Measurements from ENCODE around the gene RHOA. TPM values are rescaled to one million over a fixed set of nuclear protein-coding genes. Genes with fewer than 3 reads are reported as not detected.

RHOA gene
- total RNA-seq, 4 donors from 2014 or later: 380 to 521 (median 480) TPM

- intact Hi-C loops (cut with DNase I): no loop called here
- Histone ChIP-seq H3K27me3 (no peaks in the 10 kb centered on the region), H3K27ac (replicated peaks in 1 of 4) (no peak overlapping the region), H3K9me3 (no peaks in the 10 kb centered on the region), H3K4me1 (peaks cover 14 to 87% (median 74%) of the 10 kb centered on the region in 4 donors), H3K4me3 (no peak overlapping the region), H3K36me3 (no peaks in the 10 kb centered on the region)
- WGBS: 73% methylated on average over 5 of the region's 5 CpGs
- no peak for DNase-seq (ENCODE audit: extremely low spot score)
- TF ChIP-seq POLR2AphosphoS5 (IDR thresholded peaks at IDR 0.05) (no peak), POLR2A (IDR thresholded peaks at IDR 0.05; ENCODE audit: low read depth) (no peak), EP300 (IDR thresholded peaks at IDR 0.05) (no peak)
- TF ChIP-seq, protein P1, sequence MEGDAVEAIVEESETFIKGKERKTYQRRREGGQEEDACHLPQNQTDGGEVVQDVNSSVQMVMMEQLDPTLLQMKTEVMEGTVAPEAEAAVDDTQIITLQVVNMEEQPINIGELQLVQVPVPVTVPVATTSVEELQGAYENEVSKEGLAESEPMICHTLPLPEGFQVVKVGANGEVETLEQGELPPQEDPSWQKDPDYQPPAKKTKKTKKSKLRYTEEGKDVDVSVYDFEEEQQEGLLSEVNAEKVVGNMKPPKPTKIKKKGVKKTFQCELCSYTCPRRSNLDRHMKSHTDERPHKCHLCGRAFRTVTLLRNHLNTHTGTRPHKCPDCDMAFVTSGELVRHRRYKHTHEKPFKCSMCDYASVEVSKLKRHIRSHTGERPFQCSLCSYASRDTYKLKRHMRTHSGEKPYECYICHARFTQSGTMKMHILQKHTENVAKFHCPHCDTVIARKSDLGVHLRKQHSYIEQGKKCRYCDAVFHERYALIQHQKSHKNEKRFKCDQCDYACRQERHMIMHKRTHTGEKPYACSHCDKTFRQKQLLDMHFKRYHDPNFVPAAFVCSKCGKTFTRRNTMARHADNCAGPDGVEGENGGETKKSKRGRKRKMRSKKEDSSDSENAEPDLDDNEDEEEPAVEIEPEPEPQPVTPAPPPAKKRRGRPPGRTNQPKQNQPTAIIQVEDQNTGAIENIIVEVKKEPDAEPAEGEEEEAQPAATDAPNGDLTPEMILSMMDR (IDR thresholded peaks at IDR 0.05): no peak
These were observed 28.4 kb downstream of the RHOA start for GRCh38 chr3:49383387-49383786.

DNA sequence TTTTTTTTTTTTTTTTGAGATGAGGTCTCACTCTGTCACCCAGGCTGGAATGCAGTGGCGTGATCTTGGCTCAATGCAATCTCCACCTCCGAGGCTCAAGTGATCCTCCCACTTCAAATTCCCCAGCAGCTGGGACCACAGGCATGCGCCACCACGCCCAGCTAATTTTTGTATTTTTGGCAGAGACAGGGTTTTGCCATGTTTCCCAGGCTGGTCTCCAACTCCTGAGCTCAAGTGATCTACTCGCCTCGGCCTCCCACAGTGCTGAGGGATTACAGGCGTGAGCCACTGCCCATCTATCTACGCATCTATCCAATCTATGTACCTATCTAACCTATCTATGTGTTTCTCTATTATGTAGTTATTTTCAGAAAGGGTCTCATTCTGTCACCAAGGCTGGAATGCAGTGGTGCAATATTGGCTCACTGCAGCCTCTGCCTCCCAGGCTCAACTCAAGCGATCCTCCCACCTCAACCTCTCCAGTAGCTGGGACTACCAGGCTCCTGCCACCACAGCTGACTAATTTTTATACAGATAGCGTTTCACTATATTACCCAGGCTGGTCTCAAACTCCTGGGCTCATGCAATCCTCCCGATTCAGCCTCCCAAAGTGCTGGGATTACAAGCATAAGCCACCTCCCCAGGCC, 33.4 kb downstream of the RHOA start:
- WGBS: 82% methylated on average over 11 of the region's 11 CpGs
- no peaks in the 10 kb centered on the region for H3K9me3 ChIP-seq
- TF ChIP-seq POLR2A (IDR thresholded peaks at IDR 0.05; ENCODE audit: low read depth) (no peak), POLR2AphosphoS5 (IDR thresholded peaks at IDR 0.05) (no peak), EP300 (IDR thresholded peaks at IDR 0.05) (no peak)
- TF ChIP-seq, protein P1 (IDR thresholded peaks at IDR 0.05): no peak
- H3K27ac ChIP-seq (replicated peaks in 1 of 4): no peak overlapping the region
- intact Hi-C loops (cut with DNase I): no loop called here
- H3K4me1 ChIP-seq: peaks cover 5 to 59% (median 46%) of the 10 kb centered on the region in 4 donors
- H3K36me3 ChIP-seq: peaks cover 11 to 23% (median 21%) of the 10 kb centered on the region in 4 donors
- no peak overlapping the region for H3K4me3 ChIP-seq
- H3K27me3 ChIP-seq: no peaks in the 10 kb centered on the region
- DNase-seq (ENCODE audit: extremely low spot score): no peak

GRCh38 chr3:49377483-49377882, 34.3 kb downstream of the RHOA start:
- Histone ChIP-seq H3K4me3 (no peak overlapping the region), H3K27ac (replicated peaks in 1 of 4) (no peak overlapping the region), H3K36me3 (peaks cover 20 to 32% (median 30%) of the 10 kb centered on the region in 4 donors), H3K27me3 (no peaks in the 10 kb centered on the region), H3K9me3 (no peaks in the 10 kb centered on the region), H3K4me1 (peaks cover 5 to 50% (median 38%) of the 10 kb centered on the region in 4 donors)
- TF ChIP-seq EP300 (IDR thresholded peaks at IDR 0.05): no peak
- no peak for TF ChIP-seq POLR2AphosphoS5 (IDR thresholded peaks at IDR 0.05)
- TF ChIP-seq POLR2A (IDR thresholded peaks at IDR 0.05; ENCODE audit: low read depth): no peak
- TF ChIP-seq, protein P1 (IDR thresholded peaks at IDR 0.05): no peak
- DNase-seq (ENCODE audit: extremely low spot score): no peak
- intact Hi-C loops (cut with DNase I): no loop called here
- 100% methylated on average over 1 of the region's 1 CpG for WGBS

GRCh38 chr3:49371946-49372345, 39.8 kb downstream of the RHOA start:
- no peak for TF ChIP-seq EP300 (IDR thresholded peaks at IDR 0.05)
- TF ChIP-seq POLR2AphosphoS5 (IDR thresholded peaks at IDR 0.05): no peak
- TF ChIP-seq, protein P1 (IDR thresholded peaks at IDR 0.05): no peak
- peaks cover 43 to 83% (median 77%) of the 10 kb centered on the region in 4 donors for H3K36me3 ChIP-seq
- no peak for DNase-seq (ENCODE audit: extremely low spot score)

More at GRCh38 chr3:49371946-49372345, 39.8 kb downstream of the RHOA start:
- Histone ChIP-seq H3K4me3 (no peak overlapping the region), H3K27ac (replicated peaks in 1 of 4) (no peak overlapping the region), H3K27me3 (no peaks in the 10 kb centered on the region), H3K4me1 (peaks cover 0 to 23% (median 9%) of the 10 kb centered on the region in 4 donors), H3K9me3 (no peaks in the 10 kb centered on the region)
- intact Hi-C loops (cut with DNase I): no loop called here
